ENCODE data around the gene SORL1-AS1.

Gene SORL1-AS1

GRCh38 chr11:121435551-121436511, 16.9 kb downstream of the SORL1-AS1 start:
- WGBS, result 87% methylated on average over 3 of the region's 3 CpGs
- no peak overlapping the region for H4K8ac ChIP-seq (ENCODE audit: low read length)
- H3K9me3 ChIP-seq (ENCODE audit: control insufficient read depth, low read length), result no peaks in the 10 kb centered on the region
- H4K91ac ChIP-seq (ENCODE audit: low read length), result no peak overlapping the region
- no peak overlapping the region for H3K4me3 ChIP-seq (ENCODE audit: insufficient read depth in 1 of 2, low read depth in 1 of 2, low read length in 2 of 2)
- H3K79me1 ChIP-seq (replicated peaks; ENCODE audit: low read length, poor library complexity, severe bottlenecking), result no peaks in the 10 kb centered on the region
- no peaks in the 10 kb centered on the region for H3K36me3 ChIP-seq (ENCODE audit: control insufficient read depth in 1 of 2, insufficient read depth in 2 of 2, low read depth in 1 of 2, low read length in 2 of 2)
- peaks cover 10 to 75% of the 10 kb centered on the region in 2 experiments for H3K27me3 ChIP-seq (ENCODE audit: control insufficient read depth in 1 of 2, insufficient read depth in 1 of 2, low read length in 2 of 2)
- H3K14ac ChIP-seq (ENCODE audit: low read length in 2 of 2), result no peak overlapping the region
- DNase-seq, result no peak
- no peak overlapping the region for H3K4me2 ChIP-seq (ENCODE audit: low read length, poor library complexity, severe bottlenecking)
- no peak overlapping the region for H3K4ac ChIP-seq (ENCODE audit: low read depth in 1 of 2, low read length in 2 of 2)
- no peak overlapping the region for H3K18ac ChIP-seq (ENCODE audit: low read depth in 1 of 2, low read length in 2 of 2)
- no peak overlapping the region for H2BK120ac ChIP-seq (ENCODE audit: low read depth, low read length)
- H2BK15ac ChIP-seq (ENCODE audit: low read depth, poor library complexity, severe bottlenecking), result no peak overlapping the region
- no peak overlapping the region for H2BK12ac ChIP-seq (ENCODE audit: low read length in 2 of 2)
- H3K9ac ChIP-seq (ENCODE audit: low read length), result no peak overlapping the region
- no peak overlapping the region for H2BK5ac ChIP-seq (ENCODE audit: low read depth, low read length, poor library complexity, severe bottlenecking)
- no peak overlapping the region for H3K27ac ChIP-seq (ENCODE audit: low read length, poor library complexity, severe bottlenecking)
- no peaks in the 10 kb centered on the region for H3K4me1 ChIP-seq (ENCODE audit: control insufficient read depth, insufficient read depth, low read depth, low read length)
- no peak overlapping the region for H2AK5ac ChIP-seq (ENCODE audit: low read length, severe bottlenecking)
- H3K23ac ChIP-seq (ENCODE audit: low read length in 2 of 2), result no peak overlapping the region
- no peak overlapping the region for H2AFZ ChIP-seq (ENCODE audit: low read depth, low read length)

- H4K8ac ChIP-seq (ENCODE audit: low read length), result no peak overlapping the region
- H2BK120ac ChIP-seq (ENCODE audit: low read depth, low read length), result no peak overlapping the region
- no peak overlapping the region for H4K91ac ChIP-seq (ENCODE audit: low read length)
- H3K79me1 ChIP-seq (replicated peaks; ENCODE audit: low read length, poor library complexity, severe bottlenecking), result no peaks in the 10 kb centered on the region
- H3K27ac ChIP-seq (ENCODE audit: low read length, poor library complexity, severe bottlenecking), result no peak overlapping the region
- H3K4me1 ChIP-seq (ENCODE audit: control insufficient read depth, insufficient read depth, low read depth, low read length), result no peaks in the 10 kb centered on the region
- no peak overlapping the region for H3K4me2 ChIP-seq (ENCODE audit: low read length, poor library complexity, severe bottlenecking)
- no peak overlapping the region for H3K4me3 ChIP-seq (ENCODE audit: insufficient read depth in 1 of 2, low read depth in 1 of 2, low read length in 2 of 2)
- WGBS, result 44% methylated on average over 4 of the region's 4 CpGs
- H2AFZ ChIP-seq (ENCODE audit: low read depth, low read length), result no peak overlapping the region
- no peak for DNase-seq
- no peak overlapping the region for H3K18ac ChIP-seq (ENCODE audit: low read depth in 1 of 2, low read length in 2 of 2)
- H2AK5ac ChIP-seq (ENCODE audit: low read length, severe bottlenecking), result no peak overlapping the region
- H2BK12ac ChIP-seq (ENCODE audit: low read length in 2 of 2), result no peak overlapping the region
- no peak overlapping the region for H2BK5ac ChIP-seq (ENCODE audit: low read depth, low read length, poor library complexity, severe bottlenecking)
- H3K27me3 ChIP-seq (ENCODE audit: control insufficient read depth in 1 of 2, insufficient read depth in 1 of 2, low read length in 2 of 2), result peaks cover 10 to 71% of the 10 kb centered on the region in 2 experiments
- H3K23ac ChIP-seq (ENCODE audit: low read length in 2 of 2), result no peak overlapping the region
- H3K4ac ChIP-seq (ENCODE audit: low read depth in 1 of 2, low read length in 2 of 2), result no peak overlapping the region
- no peak overlapping the region for H3K9ac ChIP-seq (ENCODE audit: low read length)
- no peaks in the 10 kb centered on the region for H3K36me3 ChIP-seq (ENCODE audit: control insufficient read depth in 1 of 2, insufficient read depth in 2 of 2, low read depth in 1 of 2, low read length in 2 of 2)
- no peaks in the 10 kb centered on the region for H3K9me3 ChIP-seq (ENCODE audit: control insufficient read depth, low read length)
- no peak overlapping the region for H3K14ac ChIP-seq (ENCODE audit: low read length in 2 of 2)
- H2BK15ac ChIP-seq (ENCODE audit: low read depth, poor library complexity, severe bottlenecking), result no peak overlapping the region
These were observed 17.6 kb downstream of the SORL1-AS1 start for GRCh38 chr11:121435132-121435531.

- H3K4me3 ChIP-seq (ENCODE audit: insufficient read depth in 1 of 2, low read depth in 1 of 2, low read length in 2 of 2), result no peak overlapping the region
- peaks cover 22 to 86% of the 10 kb centered on the region in 2 experiments for H3K27me3 ChIP-seq (ENCODE audit: control insufficient read depth in 1 of 2, insufficient read depth in 1 of 2, low read length in 2 of 2)
- no peaks in the 10 kb centered on the region for H3K79me1 ChIP-seq (replicated peaks; ENCODE audit: low read length, poor library complexity, severe bottlenecking)
- H3K4me2 ChIP-seq (ENCODE audit: low read length, poor library complexity, severe bottlenecking), result no peak overlapping the region
- no peak overlapping the region for H2BK120ac ChIP-seq (ENCODE audit: low read depth, low read length)
- no peak overlapping the region for H3K27ac ChIP-seq (ENCODE audit: low read length, poor library complexity, severe bottlenecking)
- no peak overlapping the region for H2AK5ac ChIP-seq (ENCODE audit: low read length, severe bottlenecking)
- peaks cover 3% of the 10 kb centered on the region for H3K4me1 ChIP-seq (ENCODE audit: control insufficient read depth, insufficient read depth, low read depth, low read length)
- no peak overlapping the region for H4K8ac ChIP-seq (ENCODE audit: low read length)
- no peak overlapping the region for H3K14ac ChIP-seq (ENCODE audit: low read length in 2 of 2)
- no peak overlapping the region for H2BK5ac ChIP-seq (ENCODE audit: low read depth, low read length, poor library complexity, severe bottlenecking)
- H3K9me3 ChIP-seq (ENCODE audit: control insufficient read depth, low read length), result no peaks in the 10 kb centered on the region
- no peak overlapping the region for H4K91ac ChIP-seq (ENCODE audit: low read length)
- H3K4ac ChIP-seq (ENCODE audit: low read depth in 1 of 2, low read length in 2 of 2), result no peak overlapping the region
- no peak overlapping the region for H2BK12ac ChIP-seq (ENCODE audit: low read length in 2 of 2)
- H2AFZ ChIP-seq (ENCODE audit: low read depth, low read length), result no peak overlapping the region
- H3K18ac ChIP-seq (ENCODE audit: low read depth in 1 of 2, low read length in 2 of 2), result no peak overlapping the region
- no peak overlapping the region for H3K9ac ChIP-seq (ENCODE audit: low read length)
- no peaks in the 10 kb centered on the region for H3K36me3 ChIP-seq (ENCODE audit: control insufficient read depth in 1 of 2, insufficient read depth in 2 of 2, low read depth in 1 of 2, low read length in 2 of 2)
- DNase-seq, result no peak
- H2BK15ac ChIP-seq (ENCODE audit: low read depth, poor library complexity, severe bottlenecking), result no peak overlapping the region
- no peak overlapping the region for H3K23ac ChIP-seq (ENCODE audit: low read length in 2 of 2)
- WGBS, result 96% methylated on average over 1 of the region's 4 CpGs
These were observed 20.8 kb downstream of the SORL1-AS1 start for GRCh38 chr11:121431820-121432526.

- H3K9me3 ChIP-seq (ENCODE audit: control insufficient read depth, low read length), result no peaks in the 10 kb centered on the region
- WGBS, result 78% methylated on average over 2 of the region's 3 CpGs
These were observed 23.2 kb downstream of the SORL1-AS1 start for GRCh38 chr11:121429556-121429955.

More at GRCh38 chr11:121429556-121429955, 23.2 kb downstream of the SORL1-AS1 start:
- H2BK120ac ChIP-seq (ENCODE audit: low read depth, low read length), result no peak overlapping the region
- H2BK15ac ChIP-seq (ENCODE audit: low read depth, poor library complexity, severe bottlenecking), result no peak overlapping the region
- no peak overlapping the region for H2AFZ ChIP-seq (ENCODE audit: low read depth, low read length)
- no peak overlapping the region for H3K27ac ChIP-seq (ENCODE audit: low read length, poor library complexity, severe bottlenecking)
- no peak overlapping the region for H2BK12ac ChIP-seq (ENCODE audit: low read length in 2 of 2)
- peaks cover 26 to 77% of the 10 kb centered on the region in 2 experiments for H3K27me3 ChIP-seq (ENCODE audit: control insufficient read depth in 1 of 2, insufficient read depth in 1 of 2, low read length in 2 of 2)
- no peak overlapping the region for H3K9ac ChIP-seq (ENCODE audit: low read length)
- no peak overlapping the region for H2AK5ac ChIP-seq (ENCODE audit: low read length, severe bottlenecking)
- H3K14ac ChIP-seq (ENCODE audit: low read length in 2 of 2), result no peak overlapping the region
- H3K4me2 ChIP-seq (ENCODE audit: low read length, poor library complexity, severe bottlenecking), result no peak overlapping the region
- no peak overlapping the region for H3K4ac ChIP-seq (ENCODE audit: low read depth in 1 of 2, low read length in 2 of 2)
- DNase-seq, result no peak
- H3K23ac ChIP-seq (ENCODE audit: low read length in 2 of 2), result no peak overlapping the region
- no peaks in the 10 kb centered on the region for H3K36me3 ChIP-seq (ENCODE audit: control insufficient read depth in 1 of 2, insufficient read depth in 2 of 2, low read depth in 1 of 2, low read length in 2 of 2)
- H3K18ac ChIP-seq (ENCODE audit: low read depth in 1 of 2, low read length in 2 of 2), result no peak overlapping the region
- H4K8ac ChIP-seq (ENCODE audit: low read length), result no peak overlapping the region
- H3K4me1 ChIP-seq (ENCODE audit: control insufficient read depth, insufficient read depth, low read depth, low read length), result peaks cover 4% of the 10 kb centered on the region
- no peak overlapping the region for H4K91ac ChIP-seq (ENCODE audit: low read length)
- no peaks in the 10 kb centered on the region for H3K79me1 ChIP-seq (replicated peaks; ENCODE audit: low read length, poor library complexity, severe bottlenecking)
- no peak overlapping the region for H2BK5ac ChIP-seq (ENCODE audit: low read depth, low read length, poor library complexity, severe bottlenecking)
- no peak overlapping the region for H3K4me3 ChIP-seq (ENCODE audit: insufficient read depth in 1 of 2, low read depth in 1 of 2, low read length in 2 of 2)
